Caco-2 (cell line): ENCODE data around the gene BRD4. TPM values are rescaled to one million over a fixed set of nuclear protein-coding genes. Genes with fewer than 3 reads are reported as not detected.

ENCODE experiments used
- BruUV-seq: library from RNA; stranded (reverse); fragments of 400-500 nt; replicated peaks from 2 replicates; lab custom pipeline; 2021; lab: Mats Ljungman, UMichigan
- CTCF ChIA-PET: fragments of 300-600 bp; sonication (Branson Sonifier 250); formaldehyde crosslinking; loops from one replicate; lab custom pipeline; 2022; ENCODE audit warnings: antibody characterized with exemption; lab: Charles Lee
- POLR2A ChIA-PET: fragments of 300-600 bp; sonication (Branson Sonifier 250); formaldehyde crosslinking; loops from one replicate; lab custom pipeline; 2022; ENCODE audit warnings: antibody characterized with exemption; lab: Charles Lee
- DNase-seq, 2 experiments: peaks; one replicate each; pipeline versions ENCODE4 v3.0.0 to v3.0.0-alpha.2; 2020 to 2022
- H3K27me3 ChIP-seq: replicated peaks from 2 replicates; pipeline ENCODE4 v1.6.0; 2011; ENCODE audit warnings: low read length; ENCODE audit not compliant: control insufficient read depth, insufficient read depth
- H3K36me3 ChIP-seq: 2 replicates; pipeline ENCODE4 v1.5.1; 2011; ENCODE audit warnings: low read length; ENCODE audit not compliant: control insufficient read depth, insufficient read depth
- H3K4me1 ChIP-seq: fragments of 250-450 bp; sonication (Bioruptor Pico); 2 replicates; pipeline ENCODE4 v1.5.1; 2020; ENCODE audit warnings: mild to moderate bottlenecking
- H3K4me3 ChIP-seq: 2 replicates; pipeline ENCODE4 v1.5.1; 2011; ENCODE audit warnings: low read depth, mild to moderate bottlenecking, control low read depth, low read length
- H3K9me3 ChIP-seq: fragments of 250-450 bp; sonication (Bioruptor Pico); 2 replicates; pipeline ENCODE4 v1.5.1; 2020; ENCODE audit warnings: mild to moderate bottlenecking, moderate library complexity
- H3K27ac Mint-ChIP-seq: one replicate; pipeline ENCODE4 v1.8.0; 2022; ENCODE audit warnings: mixed read lengths; ENCODE audit not compliant: unreplicated experiment
- H3K27me3 Mint-ChIP-seq: one replicate; pipeline ENCODE4 v1.8.0; 2022; ENCODE audit warnings: mixed read lengths; ENCODE audit not compliant: insufficient read depth, unreplicated experiment
- H3K36me3 Mint-ChIP-seq: one replicate; pipeline ENCODE4 v1.8.0; 2022; ENCODE audit warnings: mild to moderate bottlenecking, mixed read lengths; ENCODE audit not compliant: insufficient read depth, unreplicated experiment
- H3K4me1 Mint-ChIP-seq: one replicate; pipeline ENCODE4 v1.8.0; 2022; ENCODE audit warnings: low read depth, mixed read lengths; ENCODE audit not compliant: unreplicated experiment
- H3K4me3 Mint-ChIP-seq: one replicate; pipeline ENCODE4 v1.8.0; 2022; ENCODE audit warnings: mild to moderate bottlenecking, moderate library complexity, mixed read lengths; ENCODE audit not compliant: unreplicated experiment
- H3K9me3 Mint-ChIP-seq: one replicate; pipeline ENCODE4 v1.8.0; 2022; ENCODE audit warnings: mixed read lengths; ENCODE audit not compliant: unreplicated experiment
- intact Hi-C: fragments of 100-400 bp; cut with micrococcal nuclease; formaldehyde crosslinking; loops from one replicate; pipeline ENCODE4 v1.10.0; 2022; ENCODE audit not compliant: unreplicated experiment
- total RNA-seq: library from RNA; stranded (reverse); gene quantifications from 2 replicates; pipeline ENCODE4 v1.2.3, GENCODE V29; 2022
- TF ChIP-seq, protein P1 (sequence below), 2 experiments: fragments of 200-600 bp in 1 of 2; IDR thresholded peaks; 1 replicate in 1 of 2; 2 replicates in 1 of 2; pipeline versions ENCODE4 v1.5.1 to v1.8.0; 2011 to 2022; ENCODE audit warnings: antibody characterized with exemption in 1 of 2, control low read depth in 1 of 2, inconsistent platforms in 1 of 2, low read depth in 1 of 2, low read length in 1 of 2, mild to moderate bottlenecking in 1 of 2, moderate library complexity in 1 of 2; ENCODE audit not compliant: insufficient read depth in 1 of 2, severe bottlenecking in 1 of 2, unreplicated experiment in 1 of 2

Gene BRD4
- total RNA-seq, 1 experiment from 2014 or later: 170 TPM

DNA sequence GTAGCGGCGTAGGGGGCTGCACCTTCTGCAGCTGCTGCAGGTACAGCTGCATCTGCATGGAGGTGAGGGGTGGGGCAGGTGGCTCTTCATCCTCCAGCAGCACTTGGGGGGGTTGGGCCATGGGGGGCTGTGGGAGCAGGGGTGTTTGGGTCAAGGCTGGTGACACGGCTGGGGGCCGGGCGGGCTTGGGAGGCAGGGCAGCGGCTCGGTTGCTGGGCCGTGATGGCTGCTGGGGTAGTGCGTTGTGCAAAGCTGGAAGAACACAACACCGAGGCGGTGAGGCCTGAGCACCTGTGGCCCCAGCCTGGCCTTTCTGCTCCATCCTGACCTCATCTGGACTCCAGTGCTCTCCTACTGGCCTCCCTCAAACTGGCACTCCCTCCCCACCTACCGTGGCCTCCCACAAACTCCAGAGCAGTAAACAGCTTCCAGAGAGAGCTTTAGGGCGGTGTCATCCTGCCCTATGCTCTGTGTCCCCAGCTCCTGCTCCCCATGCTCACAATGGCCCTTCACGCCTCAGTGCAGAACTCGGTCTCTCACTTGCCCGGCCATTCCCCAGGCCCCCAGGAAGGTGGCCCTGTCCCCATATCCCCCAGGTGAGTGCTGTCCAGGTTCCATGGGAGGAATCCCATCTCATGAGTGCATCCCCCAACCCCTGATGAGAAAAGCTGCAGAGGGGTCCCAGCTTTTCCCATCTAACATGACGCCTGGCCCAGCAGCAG, 88.9 kb downstream of the BRD4 start:
- no peaks in the 10 kb centered on the region for H3K27me3 Mint-ChIP-seq
- no peaks in the 10 kb centered on the region for H3K9me3 Mint-ChIP-seq
- no peak overlapping the region for H3K4me3 Mint-ChIP-seq
- POLR2A ChIA-PET: interaction anchor here (0.6 kb wide), 1 partner anchor 55 kb away, joined by 4 read pairs; no protein-coding TSS in a partner anchor
- Histone ChIP-seq H3K36me3 (peaks cover 8% of the 10 kb centered on the region), H3K9me3 (no peaks in the 10 kb centered on the region), H3K4me3 (no peak overlapping the region), H3K4me1 (peaks cover 8% of the 10 kb centered on the region; the same call in 1 of the 2 replicates), H3K27me3 (no peaks in the 10 kb centered on the region)
- BruUV-seq: no TSS peak
- H3K4me1 Mint-ChIP-seq: peaks cover 3% of the 10 kb centered on the region
- H3K36me3 Mint-ChIP-seq: peaks cover 89% of the 10 kb centered on the region
- DNase-seq: no peak
- intact Hi-C loops: no loop called here
- CTCF ChIA-PET: no interaction called here
- TF ChIP-seq, protein P1, sequence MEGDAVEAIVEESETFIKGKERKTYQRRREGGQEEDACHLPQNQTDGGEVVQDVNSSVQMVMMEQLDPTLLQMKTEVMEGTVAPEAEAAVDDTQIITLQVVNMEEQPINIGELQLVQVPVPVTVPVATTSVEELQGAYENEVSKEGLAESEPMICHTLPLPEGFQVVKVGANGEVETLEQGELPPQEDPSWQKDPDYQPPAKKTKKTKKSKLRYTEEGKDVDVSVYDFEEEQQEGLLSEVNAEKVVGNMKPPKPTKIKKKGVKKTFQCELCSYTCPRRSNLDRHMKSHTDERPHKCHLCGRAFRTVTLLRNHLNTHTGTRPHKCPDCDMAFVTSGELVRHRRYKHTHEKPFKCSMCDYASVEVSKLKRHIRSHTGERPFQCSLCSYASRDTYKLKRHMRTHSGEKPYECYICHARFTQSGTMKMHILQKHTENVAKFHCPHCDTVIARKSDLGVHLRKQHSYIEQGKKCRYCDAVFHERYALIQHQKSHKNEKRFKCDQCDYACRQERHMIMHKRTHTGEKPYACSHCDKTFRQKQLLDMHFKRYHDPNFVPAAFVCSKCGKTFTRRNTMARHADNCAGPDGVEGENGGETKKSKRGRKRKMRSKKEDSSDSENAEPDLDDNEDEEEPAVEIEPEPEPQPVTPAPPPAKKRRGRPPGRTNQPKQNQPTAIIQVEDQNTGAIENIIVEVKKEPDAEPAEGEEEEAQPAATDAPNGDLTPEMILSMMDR (IDR thresholded peaks at IDR 0.05; ENCODE audit: insufficient read depth in 1 of 2, low read depth in 1 of 2, low read length in 1 of 2, severe bottlenecking in 1 of 2, unreplicated experiment in 1 of 2): no peak
- H3K27ac Mint-ChIP-seq: peak overlapping the region; percentile 57

DNA sequence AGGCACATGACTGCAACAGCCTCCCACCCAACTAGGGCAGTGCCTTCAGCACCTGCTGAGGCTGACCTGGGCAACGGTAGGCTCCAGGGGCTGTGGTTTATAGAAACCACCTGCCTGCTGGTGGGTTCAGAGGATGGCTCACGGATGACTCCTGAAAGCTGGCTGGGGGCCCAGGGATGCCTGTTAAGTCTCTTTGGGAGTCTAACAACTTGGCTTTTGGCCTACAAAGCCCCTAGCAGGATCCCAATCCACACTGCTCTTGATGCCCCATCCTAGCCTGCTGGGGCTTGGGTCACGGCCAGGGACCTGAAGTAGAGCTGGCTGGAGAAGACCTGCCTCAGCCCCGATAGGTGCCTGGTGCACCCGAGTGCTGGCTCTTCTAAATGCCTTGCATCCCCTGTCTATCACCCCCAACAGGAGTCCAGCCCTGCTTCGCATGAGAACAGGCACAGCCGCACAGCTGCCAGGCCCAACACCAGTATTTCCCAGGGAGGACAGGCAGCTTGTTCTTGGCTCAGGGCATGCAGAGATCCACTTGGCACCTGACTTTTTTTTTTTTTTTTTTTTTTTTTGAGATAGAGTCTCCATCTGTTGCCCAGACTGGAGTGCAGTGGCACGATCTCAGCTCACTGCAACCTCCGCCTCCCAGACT, 91.0 kb downstream of the BRD4 start:
- no TSS peak for BruUV-seq
- Mint-ChIP-seq H3K4me1 (no peaks in the 10 kb centered on the region), H3K27ac (no peak overlapping the region), H3K36me3 (peaks cover 94% of the 10 kb centered on the region), H3K9me3 (no peaks in the 10 kb centered on the region), H3K27me3 (no peaks in the 10 kb centered on the region), H3K4me3 (no peak overlapping the region)
- TF ChIP-seq, protein P1 (IDR thresholded peaks at IDR 0.05; ENCODE audit: insufficient read depth in 1 of 2, low read depth in 1 of 2, low read length in 1 of 2, severe bottlenecking in 1 of 2, unreplicated experiment in 1 of 2): no peak
- H3K9me3 ChIP-seq: no peaks in the 10 kb centered on the region
- ChIA-PET CTCF (no interaction called here), POLR2A (no interaction called here)
- DNase-seq: no peak
- H3K4me3 ChIP-seq: no peak overlapping the region
- H3K36me3 ChIP-seq: peaks cover 2% of the 10 kb centered on the region
- no peaks in the 10 kb centered on the region for H3K27me3 ChIP-seq
- H3K4me1 ChIP-seq: no peaks in the 10 kb centered on the region
- intact Hi-C loops: no loop called here

DNA sequence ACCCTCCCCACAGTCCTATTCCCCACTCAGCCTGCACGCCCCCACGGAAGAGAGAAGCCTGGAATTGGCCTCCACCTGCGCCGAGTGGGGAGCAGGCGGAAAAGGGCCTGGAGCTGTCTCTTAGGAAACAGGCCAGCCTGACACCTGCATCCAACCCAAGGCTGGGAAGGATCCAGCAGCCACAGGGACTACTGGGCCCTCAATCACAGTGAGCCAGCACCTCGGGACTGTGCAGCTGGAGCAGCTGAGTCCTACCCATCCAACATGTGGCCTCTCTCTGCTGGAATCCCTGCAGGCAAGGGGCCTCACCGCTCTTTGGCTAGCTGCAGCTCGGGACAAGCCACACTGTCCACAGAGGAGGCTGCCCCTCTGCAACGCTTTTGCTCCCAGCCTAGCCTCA, 91.8 kb downstream of the BRD4 start:
- BruUV-seq: no TSS peak
- no peak overlapping the region for H3K27ac Mint-ChIP-seq
- no peak overlapping the region for H3K4me3 ChIP-seq
- H3K27me3 ChIP-seq: no peaks in the 10 kb centered on the region
- ChIA-PET CTCF (no interaction called here), POLR2A (no interaction called here)
- no peaks in the 10 kb centered on the region for H3K4me1 ChIP-seq
- no peaks in the 10 kb centered on the region for H3K4me1 Mint-ChIP-seq
- H3K27me3 Mint-ChIP-seq: no peaks in the 10 kb centered on the region
- H3K36me3 ChIP-seq: peaks cover 2% of the 10 kb centered on the region; the same call in 1 of the 2 replicates
- intact Hi-C loops: no loop called here
- TF ChIP-seq, protein P1 (IDR thresholded peaks at IDR 0.05; ENCODE audit: insufficient read depth in 1 of 2, low read depth in 1 of 2, low read length in 1 of 2, severe bottlenecking in 1 of 2, unreplicated experiment in 1 of 2): no peak
- DNase-seq: no peak
- no peaks in the 10 kb centered on the region for H3K9me3 ChIP-seq
- H3K9me3 Mint-ChIP-seq: no peaks in the 10 kb centered on the region
- no peak overlapping the region for H3K4me3 Mint-ChIP-seq
- peaks cover 94% of the 10 kb centered on the region for H3K36me3 Mint-ChIP-seq
